OCI-LY3 (cell line): ENCODE measurements around the gene IL4I1.

Experiments used
- H2AFZ ChIP-seq: fragments of 200-600, 300-600 bp; shearing (Covaris generic); 2 replicates; pipeline ENCODE4 v1.6.0; 2014; ENCODE audit warnings: antibody characterized with exemption, low read depth, low read length
- H3K27ac ChIP-seq: fragments of 200-600, 300-600 bp; sonication (generic); 2 replicates; pipeline ENCODE4 v1.5.1; 2014; ENCODE audit warnings: mild to moderate bottlenecking, low read length, moderate library complexity, mixed read lengths
- H3K27me3 ChIP-seq: fragments of 200-600, 300-600 bp; sonication (generic); 2 replicates; pipeline ENCODE4 v1.6.1; 2014; ENCODE audit warnings: low read depth, low read length, mixed read lengths
- H3K36me3 ChIP-seq: fragments of 200-600, 300-600 bp; sonication (generic); replicated peaks from 2 replicates; pipeline ENCODE3; 2014; ENCODE audit warnings: low read depth, low read length, mixed read lengths
- H3K4me1 ChIP-seq: fragments of 300-600, 200-600 bp; sonication (generic); 2 replicates; pipeline ENCODE4 v1.6.1; 2014; ENCODE audit warnings: low read length, mixed read lengths
- H3K4me2 ChIP-seq: fragments of 200-600, 300-600 bp; sonication (generic); 2 replicates; pipeline ENCODE4 v1.6.1; 2014; ENCODE audit warnings: low read length, mixed read lengths
- H3K4me3 ChIP-seq: fragments of 300-600, 200-600 bp; sonication (generic); 2 replicates; pipeline ENCODE4 v1.5.1; 2014; ENCODE audit warnings: antibody characterized with exemption, mild to moderate bottlenecking, low read length, moderate library complexity
- H3K79me2 ChIP-seq: fragments of 300-600, 200-600 bp; shearing (Covaris generic); 2 replicates; pipeline ENCODE4 v1.6.1; 2014; ENCODE audit warnings: mild to moderate bottlenecking, low read length, mixed read lengths
- H3K9ac ChIP-seq: fragments of 300-600, 200-600 bp; shearing (Covaris generic); 2 replicates; pipeline ENCODE4 v1.6.0; 2014; ENCODE audit warnings: mild to moderate bottlenecking, low read length, moderate library complexity
- H3K9me3 ChIP-seq: fragments of 200-600, 300-600 bp; shearing (Covaris generic); 2 replicates; pipeline ENCODE4 v1.6.1; 2014; ENCODE audit warnings: low read length, mixed read lengths; ENCODE audit not compliant: insufficient read depth
- H4K20me1 ChIP-seq: fragments of 200-600, 300-600 bp; sonication (generic); 2 replicates; pipeline ENCODE4 v1.6.1; 2016; ENCODE audit warnings: low read length, mixed read lengths; ENCODE audit not compliant: insufficient read depth
- EZH2phosphoT487 ChIP-seq: fragments of 200-600 bp; shearing (Covaris generic); IDR thresholded peaks from 2 replicates; pipeline ENCODE4 v1.6.1; 2018; ENCODE audit warnings: antibody characterized with exemption, mixed run types, low read depth
- TF ChIP-seq, protein P1 (sequence below): fragments of 200-600, 300-600 bp; sonication (generic); IDR thresholded peaks from 2 replicates; pipeline ENCODE4 v1.5.1; 2014; ENCODE audit warnings: antibody characterized with exemption, low read length, low read depth

The IL4I1 gene

DNA sequence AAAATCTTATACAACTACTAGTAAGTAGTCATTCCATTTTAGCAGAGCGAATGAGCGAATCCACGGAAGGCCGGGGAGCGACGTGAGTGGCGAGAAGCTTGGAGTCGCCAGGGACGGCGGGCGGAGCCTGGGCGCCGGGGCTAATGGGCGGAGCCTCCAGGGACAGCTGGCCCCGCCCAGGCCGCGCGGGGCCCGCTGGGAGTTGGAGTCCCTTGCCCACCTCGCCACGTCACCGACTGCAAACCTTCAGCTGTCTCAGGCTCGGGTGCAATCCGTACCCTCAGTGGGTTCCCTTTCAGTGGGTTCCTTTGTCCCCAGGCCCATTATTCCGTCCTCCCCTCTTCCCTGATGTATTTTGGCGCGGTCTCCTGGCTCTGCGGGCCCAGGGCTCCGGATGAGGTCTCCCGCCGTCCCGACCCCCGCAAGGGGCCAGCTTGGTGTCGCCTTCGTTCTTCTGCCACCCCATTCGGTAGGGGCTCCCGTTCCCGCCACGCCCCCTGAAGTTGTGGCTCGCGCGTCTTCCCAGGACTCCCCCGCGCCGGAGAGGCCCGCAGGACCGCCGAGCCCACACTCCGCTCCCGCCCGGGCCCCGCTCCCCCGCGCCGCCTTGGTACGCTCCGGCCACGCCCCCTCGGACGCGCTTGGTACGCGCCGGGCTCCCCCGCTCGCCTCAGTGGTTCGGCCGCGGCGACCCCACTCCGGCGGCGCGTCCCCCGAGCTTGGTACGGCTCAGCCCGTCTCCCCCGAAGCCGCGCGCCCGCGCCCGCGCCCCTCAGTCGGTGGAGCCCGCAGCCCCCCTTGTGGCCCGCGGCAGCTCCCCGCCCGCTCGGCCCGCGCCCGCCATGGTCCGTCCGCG is 46.0 kb downstream of the IL4I1 start, which contains the start of gene PTOV1:
Gene PTOV1 (plus strand): TSS at position 673 of the 856 bp plus-strand sequence.
- H4K20me1 ChIP-seq, result peaks cover 34% of the 10 kb centered on the region
- H3K4me3 ChIP-seq, result peak within 1 kb of the TSS; percentile 80
- H3K4me2 ChIP-seq, result peak within 1 kb of the TSS; percentile 87
- H3K27ac ChIP-seq, result peak within 1 kb of the TSS; percentile 83
- no peak for TF ChIP-seq EZH2phosphoT487
- TF ChIP-seq, protein P1, sequence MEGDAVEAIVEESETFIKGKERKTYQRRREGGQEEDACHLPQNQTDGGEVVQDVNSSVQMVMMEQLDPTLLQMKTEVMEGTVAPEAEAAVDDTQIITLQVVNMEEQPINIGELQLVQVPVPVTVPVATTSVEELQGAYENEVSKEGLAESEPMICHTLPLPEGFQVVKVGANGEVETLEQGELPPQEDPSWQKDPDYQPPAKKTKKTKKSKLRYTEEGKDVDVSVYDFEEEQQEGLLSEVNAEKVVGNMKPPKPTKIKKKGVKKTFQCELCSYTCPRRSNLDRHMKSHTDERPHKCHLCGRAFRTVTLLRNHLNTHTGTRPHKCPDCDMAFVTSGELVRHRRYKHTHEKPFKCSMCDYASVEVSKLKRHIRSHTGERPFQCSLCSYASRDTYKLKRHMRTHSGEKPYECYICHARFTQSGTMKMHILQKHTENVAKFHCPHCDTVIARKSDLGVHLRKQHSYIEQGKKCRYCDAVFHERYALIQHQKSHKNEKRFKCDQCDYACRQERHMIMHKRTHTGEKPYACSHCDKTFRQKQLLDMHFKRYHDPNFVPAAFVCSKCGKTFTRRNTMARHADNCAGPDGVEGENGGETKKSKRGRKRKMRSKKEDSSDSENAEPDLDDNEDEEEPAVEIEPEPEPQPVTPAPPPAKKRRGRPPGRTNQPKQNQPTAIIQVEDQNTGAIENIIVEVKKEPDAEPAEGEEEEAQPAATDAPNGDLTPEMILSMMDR, result no peak
- peaks cover 7% of the 10 kb centered on the region for H3K9me3 ChIP-seq
- peaks cover 29% of the 10 kb centered on the region for H3K79me2 ChIP-seq
- H3K36me3 ChIP-seq, result peaks cover 22% of the 10 kb centered on the region
- H3K4me1 ChIP-seq, result peaks cover 41% of the 10 kb centered on the region
- H3K9ac ChIP-seq, result peak within 1 kb of the TSS; percentile 80
- H2AFZ ChIP-seq, result peak within 1 kb of the TSS; percentile 79; the same call in 1 of the 2 replicates
- H3K27me3 ChIP-seq, result no peaks in the 10 kb centered on the region

DNA sequence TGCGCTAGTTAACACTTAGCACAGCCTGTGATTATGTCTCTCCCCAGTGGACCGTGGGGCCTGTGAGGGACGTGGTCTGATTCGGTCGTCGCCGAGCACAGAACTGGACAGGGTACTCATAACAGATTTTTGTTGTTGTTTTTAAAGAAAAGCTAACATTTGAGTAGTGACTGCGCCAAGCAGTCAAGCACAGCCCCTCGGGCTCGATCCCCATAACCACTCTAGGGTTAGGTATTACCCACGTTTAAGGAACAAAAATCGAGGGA is 46.5 kb downstream of the IL4I1 start:
- TF ChIP-seq EZH2phosphoT487, result no peak
- TF ChIP-seq, protein P1, result no peak
- Histone ChIP-seq H3K4me2 (peak overlapping the region; percentile 66), H4K20me1 (peaks cover 29% of the 10 kb centered on the region), H3K27me3 (no peaks in the 10 kb centered on the region), H2AFZ (no peak overlapping the region), H3K27ac (no peak overlapping the region), H3K4me1 (peaks cover 41% of the 10 kb centered on the region), H3K4me3 (peak overlapping the region; percentile 80), H3K36me3 (peaks cover 18% of the 10 kb centered on the region), H3K9ac (no peak overlapping the region; the same call in 1 of the 2 replicates), H3K9me3 (peaks cover 7% of the 10 kb centered on the region), H3K79me2 (peaks cover 29% of the 10 kb centered on the region)

DNA sequence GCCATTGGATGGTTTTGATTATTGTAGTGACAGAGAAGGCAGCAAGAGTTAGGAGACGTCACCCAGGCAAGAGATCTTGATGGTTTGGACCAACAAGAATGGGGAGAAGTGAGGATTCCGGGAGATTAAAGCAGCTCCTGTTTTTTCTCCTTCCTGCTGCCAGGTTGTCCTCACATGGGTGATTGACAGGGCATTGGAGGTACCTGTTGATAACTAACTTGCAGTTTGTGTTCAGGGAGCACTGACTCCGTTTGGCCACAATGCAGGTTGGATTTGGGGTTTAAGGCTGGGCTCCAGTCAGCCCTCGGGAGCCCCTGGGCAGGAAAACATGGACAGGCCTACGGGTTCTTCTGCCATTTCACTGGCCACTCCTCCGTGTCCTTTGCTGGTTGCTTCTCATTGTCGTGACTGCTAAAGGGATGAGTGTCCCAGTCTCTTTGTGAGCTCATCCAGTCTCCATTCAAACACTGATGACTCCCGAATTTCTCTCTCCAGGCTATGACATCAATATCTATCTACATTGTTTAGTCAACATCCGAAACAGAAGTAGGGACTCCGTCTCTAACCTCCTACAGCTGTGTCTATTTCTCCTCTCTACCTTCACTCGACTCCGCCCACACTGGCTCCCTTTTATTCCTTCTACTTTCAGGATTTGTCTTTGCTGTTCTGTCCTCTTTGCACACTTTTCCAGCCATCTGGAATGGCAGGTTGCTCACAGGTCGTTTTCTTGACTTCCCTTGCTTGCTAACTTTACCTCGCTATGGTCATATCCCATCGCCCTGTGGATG is 47.1 kb downstream of the IL4I1 start:
- peak overlapping the region; percentile 80; the same call in 1 of the 2 replicates for H3K4me3 ChIP-seq
- H3K9me3 ChIP-seq, result peaks cover 7% of the 10 kb centered on the region
- H4K20me1 ChIP-seq, result peaks cover 26% of the 10 kb centered on the region
- TF ChIP-seq, protein P1, result no peak
- TF ChIP-seq EZH2phosphoT487, result no peak
- peak overlapping the region; percentile 66 for H3K4me2 ChIP-seq
- no peaks in the 10 kb centered on the region for H3K27me3 ChIP-seq
- no peak overlapping the region for H2AFZ ChIP-seq
- H3K9ac ChIP-seq, result no peak overlapping the region
- peaks cover 29% of the 10 kb centered on the region for H3K79me2 ChIP-seq
- no peak overlapping the region for H3K27ac ChIP-seq
- H3K4me1 ChIP-seq, result peaks cover 44% of the 10 kb centered on the region
- H3K36me3 ChIP-seq, result peaks cover 15% of the 10 kb centered on the region

DNA sequence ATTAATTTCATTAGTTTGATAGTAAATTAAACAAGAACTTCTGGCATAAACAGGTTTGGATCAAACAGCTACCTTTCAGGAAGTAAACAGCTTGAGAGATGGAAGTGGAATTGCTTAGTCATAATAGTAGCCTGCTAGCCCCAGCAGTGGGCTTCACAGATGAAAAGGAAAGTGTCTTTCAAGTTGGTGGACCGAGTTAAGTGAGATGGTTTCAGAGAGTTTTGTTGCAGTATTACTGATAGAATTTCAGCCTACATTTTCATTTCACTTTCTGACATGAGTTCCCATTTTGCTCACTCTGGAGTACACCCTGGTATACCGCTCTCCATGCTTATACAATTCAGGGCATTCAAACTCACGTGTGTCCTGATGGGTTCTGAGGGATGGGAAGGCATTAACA is 47.7 kb downstream of the IL4I1 start:
- H3K27ac ChIP-seq, result no peak overlapping the region
- H3K4me2 ChIP-seq, result peak overlapping the region; percentile 31
- TF ChIP-seq EZH2phosphoT487, result no peak
- TF ChIP-seq, protein P1, result no peak

More for the DNA sequence above, 47.7 kb downstream of the IL4I1 start:
- no peak overlapping the region; the same call in 1 of the 2 replicates for H3K4me3 ChIP-seq
- H3K9me3 ChIP-seq, result peaks cover 7% of the 10 kb centered on the region
- H3K79me2 ChIP-seq, result peaks cover 23% of the 10 kb centered on the region
- H2AFZ ChIP-seq, result no peak overlapping the region
- H3K27me3 ChIP-seq, result no peaks in the 10 kb centered on the region
- H3K4me1 ChIP-seq, result peaks cover 43% of the 10 kb centered on the region
- no peak overlapping the region for H3K9ac ChIP-seq
- peaks cover 20% of the 10 kb centered on the region for H4K20me1 ChIP-seq
- peaks cover 15% of the 10 kb centered on the region for H3K36me3 ChIP-seq
